Keratinocyte (primary cell): ENCODE data around the gene CTTNBP2NL. TPM values are rescaled to one million over a fixed set of nuclear protein-coding genes. Genes with fewer than 3 reads are reported as not detected.

Experiments used
- DNase-seq: peaks from one replicate; pipeline ENCODE4 v3.0.0-alpha.2; 2011; ENCODE audit warnings: low read depth, missing footprints, low spot score
- FAIRE-seq: peaks from 2 replicates; lab custom pipeline; 2011; peaks lifted over from hg19 to GRCh38; lab: Jason Lieb, UNC
- H2AFZ ChIP-seq: 2 replicates; pipeline ENCODE4 v1.6.0; 2012; ENCODE audit warnings: low read length, control low read depth, inconsistent platforms; ENCODE audit not compliant: control insufficient read depth
- H3K27ac ChIP-seq: 2 replicates; pipeline ENCODE4 v1.5.1; 2011; ENCODE audit warnings: low read length; ENCODE audit not compliant: control insufficient read depth, insufficient read depth
- H3K27me3 ChIP-seq: 3 replicates; pipeline ENCODE4 v1.6.0; 2011; ENCODE audit warnings: low read length; ENCODE audit not compliant: control insufficient read depth, insufficient read depth; ENCODE audit errors: extremely low read depth
- H3K36me3 ChIP-seq, 2 experiments: 2 replicates in 1 of 2; 3 replicates in 1 of 2; pipeline ENCODE4 v1.5.1; 2011; ENCODE audit warnings: low read length in 2 of 2, mild to moderate bottlenecking in 1 of 2; ENCODE audit not compliant: control insufficient read depth in 2 of 2, insufficient read depth in 2 of 2; ENCODE audit errors: extremely low read depth in 1 of 2
- H3K4me1 ChIP-seq: 3 replicates; pipeline ENCODE4 v1.5.1; 2011; ENCODE audit warnings: low read length; ENCODE audit not compliant: control insufficient read depth, insufficient read depth; ENCODE audit errors: extremely low read depth
- H3K4me2 ChIP-seq: 3 replicates; pipeline ENCODE4 v1.6.0; 2011; ENCODE audit warnings: low read depth, low read length; ENCODE audit not compliant: control insufficient read depth, insufficient read depth; ENCODE audit errors: extremely low read depth
- H3K4me3 ChIP-seq, 3 experiments: fragments of 200-600 bp in 1 of 3; sonication (generic) in 1 of 3; 2 replicates in 2 of 3; 3 replicates in 1 of 3; pipeline ENCODE4 v1.5.1; 2011 to 2016; ENCODE audit warnings: low read length in 3 of 3, mild to moderate bottlenecking in 3 of 3, control low read depth in 2 of 3, inconsistent platforms in 1 of 3, low read depth in 1 of 3, mixed read lengths in 1 of 3, mixed run types in 1 of 3, moderate library complexity in 1 of 3; ENCODE audit not compliant: control insufficient read depth in 2 of 3, insufficient read depth in 2 of 3; ENCODE audit errors: extremely low read depth in 1 of 3
- H3K79me2 ChIP-seq: 2 replicates; pipeline ENCODE4 v1.6.0; 2012; ENCODE audit warnings: low read length; ENCODE audit not compliant: control insufficient read depth, insufficient read depth
- H3K9ac ChIP-seq: 3 replicates; pipeline ENCODE4 v1.6.0; 2011; ENCODE audit warnings: low read length; ENCODE audit not compliant: control insufficient read depth, insufficient read depth; ENCODE audit errors: extremely low read depth
- H3K9me1 ChIP-seq: 3 replicates; pipeline ENCODE4 v1.6.0; 2011; ENCODE audit warnings: low read length; ENCODE audit not compliant: control insufficient read depth, insufficient read depth; ENCODE audit errors: extremely low read depth
- H3K9me3 ChIP-seq: 2 replicates; pipeline ENCODE4 v1.5.1; 2012; ENCODE audit warnings: low read depth, low read length; ENCODE audit not compliant: control insufficient read depth
- H4K20me1 ChIP-seq: 3 replicates; pipeline ENCODE4 v1.6.0; 2011; ENCODE audit warnings: low read length; ENCODE audit not compliant: control insufficient read depth, insufficient read depth; ENCODE audit errors: extremely low read depth
- CTCF ChIP-seq, 3 experiments: IDR thresholded peaks in 1 of 3; conservative IDR thresholded peaks in 1 of 3; optimal IDR thresholded peaks in 1 of 3; 2 replicates in 2 of 3; 3 replicates in 1 of 3; pipeline versions ENCODE3 to v1.5.1; 2011; ENCODE audit warnings: low read length in 3 of 3, mild to moderate bottlenecking in 3 of 3, moderate library complexity in 2 of 3, control low read depth in 1 of 3, inconsistent platforms in 1 of 3; ENCODE audit not compliant: insufficient read depth in 2 of 3; ENCODE audit errors: extremely low read depth in 1 of 3
- EZH2 ChIP-seq: IDR thresholded peaks from one replicate; pipeline ENCODE4 v1.6.1; 2012; ENCODE audit warnings: inconsistent platforms, mild to moderate bottlenecking, low read length, moderate library complexity
- dilution Hi-C: fragments of 300-500 bp; cut with MboI; formaldehyde crosslinking; loops from one replicate; pipeline ENCODE4 v1.7.0; 2020; ENCODE audit warnings: low sequenced_read_pairs; ENCODE audit not compliant: extremely low pct_ligation_motif_present
- polyA plus RNA-seq, 5 experiments: library from polyadenylated mRNA; depleted of rRNA in 3 of 5; stranded (reverse) in 3 of 5; stranded (forward) in 1 of 5; unstranded in 1 of 5; fragments of >200 nt; gene quantifications; 1 replicate in 1 of 5; 2 replicates in 3 of 5; 3 replicates in 1 of 5; pipeline versions ENCODE4 v1.2.1 to v1.2.3, GENCODE V29; 2011 to 2012; ENCODE audit warnings: missing spikeins in 2 of 5, low read depth in 1 of 5, low replicate concordance in 1 of 5

CTTNBP2NL gene
- polyA plus RNA-seq, 1 donor (not counting 4 experiments of a cell fraction or from before 2014, with no cell fraction given), result 19.1 TPM

DNA sequence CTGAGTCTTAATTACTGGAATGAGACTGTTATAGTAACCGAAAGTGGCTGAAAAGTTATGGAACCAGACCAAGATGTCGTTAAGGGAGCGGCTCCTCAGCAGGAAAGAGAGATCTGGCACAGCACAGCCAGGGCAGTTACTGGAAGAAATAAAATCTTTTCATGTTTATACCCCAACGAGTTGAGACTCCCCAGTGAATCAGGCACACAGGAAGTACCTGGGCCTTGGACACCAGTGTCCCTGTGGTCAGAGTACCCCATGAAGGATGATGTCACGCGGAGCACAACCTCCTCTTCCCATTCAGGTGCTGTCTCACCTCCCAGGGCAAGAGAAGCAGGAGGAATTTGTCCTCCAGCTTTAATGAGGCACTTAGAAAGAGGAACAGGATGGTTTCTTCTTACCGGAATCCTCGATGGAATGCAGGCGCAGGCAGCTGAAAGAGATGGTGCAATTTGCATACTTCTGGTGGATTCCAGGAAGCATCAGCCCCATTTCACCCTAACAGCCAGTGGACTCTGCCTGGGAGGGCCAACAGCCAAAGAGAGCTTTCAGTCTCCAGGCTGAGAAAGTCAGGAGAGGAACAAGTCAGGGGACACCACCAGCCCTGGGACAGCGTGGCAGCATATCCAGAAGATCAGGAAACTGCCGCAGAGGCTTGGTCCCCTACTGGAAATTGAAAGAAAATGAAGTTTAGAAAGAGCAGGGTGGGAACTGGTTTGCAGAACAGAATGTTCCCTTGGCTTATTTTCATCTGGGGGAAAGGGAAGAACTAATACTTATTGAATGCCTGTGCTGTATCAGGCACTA is 35.9 kb upstream of the CTTNBP2NL start:
- Histone ChIP-seq H3K4me3 (peak overlapping the region in 1 of 3 experiments; percentile 9), H3K9ac (no peak overlapping the region), H3K9me1 (no peaks in the 10 kb centered on the region), H3K4me2 (peak overlapping the region; percentile 69), H3K36me3 (no peaks in the 10 kb centered on the region), H3K79me2 (no peaks in the 10 kb centered on the region), H3K9me3 (no peaks in the 10 kb centered on the region), H3K27me3 (no peaks in the 10 kb centered on the region), H2AFZ (peak overlapping the region; percentile 84), H3K4me1 (peaks cover 18% of the 10 kb centered on the region), H3K27ac (no peak overlapping the region), H4K20me1 (no peaks in the 10 kb centered on the region)
- TF ChIP-seq EZH2, result no peak
- no peak for TF ChIP-seq CTCF (optimal IDR thresholded peaks at IDR 0.05 in 1 of 3, IDR thresholded peaks at IDR 0.05 in 1 of 3, conservative IDR thresholded peaks at IDR 0.05 in 1 of 3; ENCODE audit: extremely low read depth in 1 of 3, insufficient read depth in 2 of 3, low read length in 3 of 3)
- peak; percentile 29 for FAIRE-seq
- dilution Hi-C loops, result no loop called here
- no peak for DNase-seq

DNA sequence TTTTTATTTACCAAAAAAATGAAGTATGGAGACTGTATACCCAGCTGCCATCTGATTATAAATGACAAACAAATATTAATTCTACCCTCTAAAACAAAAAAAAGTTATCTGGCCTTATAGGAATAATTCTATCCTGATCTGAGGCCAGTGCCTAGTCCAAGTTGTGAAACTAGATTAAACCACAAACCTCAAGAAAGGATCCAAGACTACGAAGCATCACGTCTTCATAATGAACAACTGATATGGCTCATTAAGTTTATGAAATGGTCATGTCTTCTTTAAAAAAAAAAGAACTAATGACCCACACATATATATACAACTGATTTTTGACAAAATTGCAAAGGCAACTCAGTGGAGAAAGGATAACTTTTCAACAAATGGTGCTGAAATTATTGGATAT is 32.4 kb upstream of the CTTNBP2NL start:
- H3K27ac ChIP-seq, result no peak overlapping the region
- no peak overlapping the region for H3K4me2 ChIP-seq
- H4K20me1 ChIP-seq, result no peaks in the 10 kb centered on the region
- no peak for DNase-seq
- H2AFZ ChIP-seq, result no peak overlapping the region
- H3K36me3 ChIP-seq, result no peaks in the 10 kb centered on the region
- no peaks in the 10 kb centered on the region for H3K9me3 ChIP-seq
- FAIRE-seq, result no peak
- dilution Hi-C loops, result no loop called here
- H3K9me1 ChIP-seq, result no peaks in the 10 kb centered on the region
- TF ChIP-seq EZH2, result no peak
- no peak for TF ChIP-seq CTCF (optimal IDR thresholded peaks at IDR 0.05 in 1 of 3, IDR thresholded peaks at IDR 0.05 in 1 of 3, conservative IDR thresholded peaks at IDR 0.05 in 1 of 3; ENCODE audit: extremely low read depth in 1 of 3, insufficient read depth in 2 of 3, low read length in 3 of 3)
- peaks cover 6% of the 10 kb centered on the region for H3K27me3 ChIP-seq
- peaks cover 16% of the 10 kb centered on the region for H3K4me1 ChIP-seq
- no peak overlapping the region for H3K4me3 ChIP-seq
- H3K79me2 ChIP-seq, result no peaks in the 10 kb centered on the region
- H3K9ac ChIP-seq, result no peak overlapping the region
